GM21360 (cell line): ENCODE measurements around the gene ST8SIA5.

ENCODE experiments used
- ATAC-seq: cut with Tn5 transposase; IDR thresholded peaks from one replicate; pipeline ENCODE4 v1.9.1; 2021; ENCODE audit warnings: mild to moderate bottlenecking, moderate library complexity; ENCODE audit not compliant: unreplicated experiment

The ST8SIA5 gene

GRCh38 chr18:46712406-46712805, 44.4 kb downstream of the ST8SIA5 start:
- no peak for ATAC-seq

- peak; percentile 69 for ATAC-seq
These were observed 45.4 kb downstream of the ST8SIA5 start for GRCh38 chr18:46711444-46711863.

- ATAC-seq: no peak
These were observed 49.9 kb downstream of the ST8SIA5 start for GRCh38 chr18:46706968-46707367.

GRCh38 chr18:46705521-46705920, 51.3 kb downstream of the ST8SIA5 start:
- ATAC-seq: no peak

- no peak for ATAC-seq
These were observed 52.0 kb downstream of the ST8SIA5 start for GRCh38 chr18:46704816-46705215.

GRCh38 chr18:46704189-46704588, 52.7 kb downstream of the ST8SIA5 start:
- ATAC-seq: no peak

GRCh38 chr18:46702471-46702870, 54.4 kb downstream of the ST8SIA5 start:
- ATAC-seq: no peak

- no peak for ATAC-seq
These were observed 56.6 kb downstream of the ST8SIA5 start for GRCh38 chr18:46700066-46700824.

- ATAC-seq: no peak
These were observed 60.2 kb downstream of the ST8SIA5 start for GRCh38 chr18:46696702-46697101.

GRCh38 chr18:46696268-46696667, 60.6 kb downstream of the ST8SIA5 start:
- ATAC-seq: no peak

GRCh38 chr18:46693996-46694395, 62.9 kb downstream of the ST8SIA5 start:
- ATAC-seq: no peak

- ATAC-seq: no peak
These were observed 67.9 kb downstream of the ST8SIA5 start for GRCh38 chr18:46688853-46689525.

GRCh38 chr18:46686186-46686585, 70.7 kb downstream of the ST8SIA5 start:
- ATAC-seq: no peak

GRCh38 chr18:46683252-46683651, 73.6 kb downstream of the ST8SIA5 start:
- no peak for ATAC-seq

- ATAC-seq: no peak
These were observed 75.8 kb downstream of the ST8SIA5 start for GRCh38 chr18:46680784-46681695.

GRCh38 chr18:46679846-46680598, 76.8 kb downstream of the ST8SIA5 start:
- no peak for ATAC-seq

- ATAC-seq: no peak
These were observed 78.0 kb downstream of the ST8SIA5 start for GRCh38 chr18:46678785-46679399.

GRCh38 chr18:46678041-46678440, 78.8 kb downstream of the ST8SIA5 start:
- no peak for ATAC-seq

- ATAC-seq: no peak
These were observed 79.2 kb downstream of the ST8SIA5 start for GRCh38 chr18:46677611-46678010.

GRCh38 chr18:46676182-46676835, 80.5 kb downstream of the ST8SIA5 start:
- ATAC-seq: no peak
